SIG-M5 treated with dmso at 0.1 percent for 504 hours (cell line): ENCODE results near the gene KCNH4.
"Not testable (repeated sequence)": the region's sequence is repeated elsewhere in the genome, so short reads cannot be mapped to it uniquely, and the experiment has no call there.

Source experiments
- DNase-seq: peaks from one replicate; lab custom pipeline; 2025; ENCODE audit not compliant: unreplicated experiment; lab: John Stamatoyannopoulos, UW

Gene KCNH4

GRCh38 chr17:42179335-42179734 is 1.6 kb downstream of the KCNH4 start:
- DNase-seq = no peak

GRCh38 chr17:42178817-42179216 is 2.1 kb downstream of the KCNH4 start:
- no peak for DNase-seq

DNA sequence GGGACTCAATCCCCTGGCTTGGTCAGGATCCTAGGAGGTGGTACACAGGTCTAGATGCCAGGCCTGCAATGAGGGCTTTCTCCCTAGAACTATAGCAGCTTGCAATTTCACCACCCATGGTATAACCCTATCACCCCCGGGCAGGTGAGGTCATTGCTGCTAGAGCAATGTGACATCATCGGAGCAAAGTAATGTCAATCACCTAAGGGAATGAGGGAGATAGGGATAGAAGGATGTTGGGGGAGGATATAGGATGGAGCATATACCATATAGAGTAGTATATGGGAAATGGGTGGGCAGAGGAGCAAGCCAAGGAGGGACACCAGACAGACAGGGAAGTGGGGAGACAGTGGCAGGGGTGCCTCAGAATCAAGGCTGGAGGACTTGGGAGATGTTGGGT is 3.3 kb downstream of the KCNH4 start:
- no peak for DNase-seq

GRCh38 chr17:42174126-42174783 is 6.7 kb downstream of the KCNH4 start:
- no peak for DNase-seq

GRCh38 chr17:42171831-42172230 is 9.1 kb downstream of the KCNH4 start:
- DNase-seq = no peak

GRCh38 chr17:42169351-42169750 is 11.6 kb downstream of the KCNH4 start:
- no peak for DNase-seq

DNA sequence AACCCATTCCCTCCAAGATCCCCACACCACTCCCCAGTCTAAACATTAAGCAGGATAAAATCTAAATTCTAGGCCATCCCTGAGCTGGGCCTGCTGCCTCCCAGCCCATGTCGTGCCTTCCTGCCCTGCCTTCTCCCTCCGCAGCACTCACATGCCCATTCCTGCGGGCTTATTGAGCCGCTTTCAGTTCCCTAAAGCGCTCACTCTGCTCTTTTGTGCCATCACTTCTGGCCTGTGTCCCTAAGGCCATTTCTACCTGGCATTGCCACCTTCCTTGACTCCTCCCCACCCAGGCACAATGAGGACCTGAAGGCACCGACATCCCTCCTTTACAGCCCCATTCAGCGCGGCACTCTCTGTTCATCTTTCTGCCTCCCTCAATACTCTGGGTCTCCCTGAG is 13.1 kb downstream of the KCNH4 start:
- DNase-seq = peak; percentile 38

DNA sequence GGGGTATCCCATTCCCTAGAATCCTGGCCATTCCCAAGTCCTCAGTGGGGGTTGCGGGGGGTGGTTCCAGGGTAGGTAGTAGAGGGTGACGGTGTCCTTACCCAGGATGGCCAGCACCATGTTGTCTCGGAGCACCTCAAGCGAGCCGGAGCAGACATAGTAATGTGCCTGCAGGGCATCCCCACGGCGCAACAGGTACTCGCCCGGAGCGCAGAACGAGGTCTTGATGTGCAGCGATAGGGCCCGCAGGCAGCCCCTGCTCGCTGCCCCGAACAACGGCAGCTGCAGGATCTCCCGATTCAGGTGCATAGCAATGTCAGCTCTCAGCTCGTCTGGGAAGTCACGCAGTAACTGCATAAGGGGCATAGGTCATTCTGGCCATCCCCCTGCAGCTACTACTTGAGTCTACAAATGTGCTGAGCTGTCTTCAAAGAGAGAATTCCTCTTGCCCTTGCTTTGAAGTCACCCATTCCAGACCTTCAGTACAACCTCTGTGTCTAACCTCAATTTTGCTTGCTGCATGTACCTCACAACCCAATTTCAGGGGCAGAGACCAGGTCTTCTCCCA is 14.7 kb downstream of the KCNH4 start:
- no peak for DNase-seq

DNA sequence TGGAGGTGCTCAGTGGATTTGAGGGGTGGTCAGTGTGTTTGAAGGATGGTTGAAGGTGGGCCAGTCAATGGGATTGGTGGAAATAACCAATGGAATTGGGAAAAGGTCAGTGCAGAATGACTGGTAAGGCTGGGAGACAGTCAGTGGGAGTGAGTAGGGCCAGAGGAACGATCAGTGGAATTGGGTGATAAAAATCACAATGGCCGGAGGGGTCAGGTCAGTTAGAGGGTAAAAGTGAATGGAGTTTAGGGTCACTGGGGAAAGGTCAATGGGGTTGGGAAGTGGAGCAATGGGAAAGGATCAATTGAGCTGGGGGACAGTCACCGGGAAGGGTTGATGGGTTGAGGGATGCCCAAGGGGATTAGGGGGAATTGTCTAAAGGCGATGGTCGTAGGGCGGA is 15.2 kb downstream of the KCNH4 start:
- no peak for DNase-seq

DNA sequence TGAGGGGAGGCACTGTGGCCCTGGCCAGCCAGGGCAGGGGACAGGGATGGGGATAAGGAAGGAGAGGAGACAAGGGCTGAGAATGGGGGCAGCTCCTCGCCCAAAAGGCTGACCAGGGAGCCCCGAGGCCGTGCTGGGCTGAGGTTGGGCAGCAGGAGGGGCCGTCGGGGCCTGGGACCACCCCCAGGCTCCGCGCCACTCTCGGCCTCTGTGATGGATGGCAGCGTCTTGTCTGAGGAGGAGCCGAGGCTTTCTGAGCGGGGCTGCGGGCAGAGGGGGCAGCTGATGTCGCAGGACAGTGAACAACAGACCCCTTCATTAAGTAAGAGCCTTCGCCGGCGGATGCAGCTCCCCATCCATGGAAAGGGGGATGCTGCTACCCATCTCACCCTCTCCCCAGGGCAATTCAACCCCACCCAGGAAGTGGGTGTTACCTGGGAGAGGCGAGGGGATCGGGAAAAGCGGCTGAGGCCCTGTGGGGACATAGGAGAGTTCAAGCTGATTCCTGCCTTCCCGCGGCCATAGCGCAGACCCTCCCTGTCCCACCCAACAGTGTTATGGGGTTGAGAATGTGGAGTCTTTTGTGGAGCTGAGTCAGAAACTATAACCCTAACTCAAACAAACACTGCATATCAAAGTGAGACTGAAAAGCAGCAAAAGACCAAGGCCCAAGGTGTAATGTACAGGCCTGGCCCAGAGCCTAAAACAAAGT is 17.1 kb downstream of the KCNH4 start:
- DNase-seq = no peak

DNA sequence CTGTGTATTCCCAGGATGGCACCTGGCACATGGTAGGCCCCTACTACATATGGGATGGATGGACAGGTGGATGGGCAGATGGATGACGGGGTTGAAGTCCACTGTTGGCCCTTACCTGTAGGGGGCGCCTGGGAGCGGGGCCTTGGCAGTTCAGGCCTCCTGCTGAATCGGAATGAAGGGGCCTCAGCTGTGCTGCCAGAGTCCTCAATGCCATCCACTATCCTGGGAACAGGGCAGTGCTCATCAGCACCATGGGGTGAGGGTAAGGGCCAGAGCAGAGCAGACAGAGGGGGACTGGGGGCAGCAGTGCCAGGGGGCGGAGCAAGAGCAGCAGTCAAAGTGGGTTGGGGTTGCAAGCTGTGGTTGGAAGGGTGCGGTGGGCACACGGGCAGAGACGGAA is 17.8 kb downstream of the KCNH4 start:
- no peak for DNase-seq

DNA sequence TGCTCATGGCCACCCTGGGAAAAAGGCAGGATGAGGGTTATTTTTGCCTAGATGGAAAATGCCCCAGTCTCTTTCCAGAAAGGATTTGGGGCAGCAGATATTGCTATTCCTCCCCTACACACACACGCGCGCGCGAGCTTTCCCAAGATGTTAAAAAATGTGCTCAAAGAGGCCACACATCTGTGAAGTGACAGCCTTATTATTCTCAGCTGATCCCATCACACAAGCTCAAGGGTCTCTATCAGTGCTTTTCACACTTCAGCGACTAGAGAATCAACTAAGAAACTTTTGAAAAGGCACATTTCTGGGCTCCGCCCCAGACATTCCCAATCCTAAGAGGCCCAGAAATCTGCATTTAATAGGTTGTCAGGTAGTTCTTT is 20.4 kb downstream of the KCNH4 start:
- DNase-seq = no peak

GRCh38 chr17:42159796-42160530 is 21.0 kb downstream of the KCNH4 start:
- DNase-seq = no peak

DNA sequence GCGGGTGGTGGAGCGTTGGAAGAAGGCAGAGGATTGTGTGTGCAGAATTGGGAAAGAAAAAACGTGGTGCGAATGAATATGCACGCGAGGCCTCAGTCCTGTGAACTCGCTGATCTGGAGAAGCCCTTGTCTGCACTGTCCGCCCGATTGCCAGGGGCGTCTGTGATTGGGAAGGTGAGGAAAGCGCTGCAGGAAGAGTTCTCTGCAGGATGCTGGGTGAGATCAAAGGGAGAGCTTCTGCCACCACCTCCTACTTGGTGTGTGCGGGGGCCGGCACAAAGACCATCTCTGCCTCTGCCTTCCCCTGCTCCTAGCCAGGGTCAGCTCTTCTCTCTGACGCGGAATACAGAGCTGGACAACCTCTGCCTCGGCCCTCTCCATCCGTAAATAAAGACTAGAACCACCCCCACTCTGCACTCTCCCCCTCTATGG is 25.3 kb downstream of the KCNH4 start:
- DNase-seq = no peak

GRCh38 chr17:42153919-42154742 is 26.8 kb downstream of the KCNH4 start:
- DNase-seq = peak; percentile 61

- no peak for DNase-seq
These were observed 33.9 kb downstream of the KCNH4 start for GRCh38 chr17:42146911-42147607.

- not testable (repeated sequence) for DNase-seq
These were observed 37.8 kb downstream of the KCNH4 start for GRCh38 chr17:42143138-42143537.

GRCh38 chr17:42142371-42142896 is 38.5 kb downstream of the KCNH4 start:
- DNase-seq = no peak

- DNase-seq = no peak
These were observed 39.6 kb downstream of the KCNH4 start for GRCh38 chr17:42141382-42141781.

- DNase-seq = not testable (repeated sequence)
These were observed 40.3 kb downstream of the KCNH4 start for GRCh38 chr17:42140690-42141089.
